Activated B cell treated with CpG ODN at 0.5 μM for 24 hours (primary cell): ENCODE measurements around the gene SLAMF7. TPM values are rescaled to one million over a fixed set of nuclear protein-coding genes. Genes with fewer than 3 reads are reported as not detected.

Experiments
- ATAC-seq: fragments of 200-7000 bp; cut with Tn5 transposase; one replicate; pipeline ENCODE4 v1.10.0; 2021; ENCODE audit warnings: low read depth, mild to moderate bottlenecking, moderate library complexity
- CTCF ChIA-PET: fragments of 350-600 bp; sonication (Branson Sonifier 250); formaldehyde crosslinking; loops from one replicate; lab custom pipeline; 2021; ENCODE audit warnings: antibody characterized with exemption; lab: Charles Lee
- POLR2A ChIA-PET: fragments of 350-600 bp; sonication (Branson Sonifier 250); formaldehyde crosslinking; loops from one replicate; lab custom pipeline; 2021; ENCODE audit warnings: antibody characterized with exemption; lab: Charles Lee
- DNase-seq: peaks from one replicate; pipeline ENCODE4 v3.0.0; 2022
- H3K27ac Mint-ChIP-seq: one replicate; pipeline ENCODE4 v1.8.0; 2020; ENCODE audit warnings: mixed read lengths
- H3K27me3 Mint-ChIP-seq: one replicate; pipeline ENCODE4 v1.8.0; 2021; ENCODE audit warnings: mixed read lengths
- H3K36me3 Mint-ChIP-seq: one replicate; pipeline ENCODE4 v1.8.0; 2021; ENCODE audit warnings: low read depth, mixed read lengths
- H3K4me1 Mint-ChIP-seq: one replicate; pipeline ENCODE4 v1.8.0; 2021; ENCODE audit warnings: mixed read lengths
- H3K4me3 Mint-ChIP-seq: one replicate; pipeline ENCODE4 v1.8.0; 2020; ENCODE audit warnings: mild to moderate bottlenecking, mixed read lengths
- H3K9me3 Mint-ChIP-seq: one replicate; pipeline ENCODE4 v1.8.0; 2020; ENCODE audit warnings: mixed read lengths
- CTCF ChIP-seq: fragments of 200-600 bp; IDR thresholded peaks from one replicate; pipeline ENCODE4 v1.8.0; 2022; ENCODE audit warnings: antibody characterized with exemption, mild to moderate bottlenecking
- intact Hi-C: fragments of 100-400 bp; cut with micrococcal nuclease; formaldehyde crosslinking; loops from one replicate; pipeline ENCODE4 v1.15.1; 2024
- total RNA-seq: library from RNA; stranded (reverse); gene quantifications from 2 replicates; pipeline ENCODE4 v1.2.3, GENCODE V29; 2022

SLAMF7 gene
- total RNA-seq, 1 donor from 2014 or later: 119 TPM

- peaks cover 7% of the 10 kb centered on the region for H3K4me1 Mint-ChIP-seq
- no peaks in the 10 kb centered on the region for H3K9me3 Mint-ChIP-seq
- H3K4me3 Mint-ChIP-seq: no peak overlapping the region
- ATAC-seq: no peak
- ChIA-PET CTCF (no interaction called here), POLR2A (interaction anchor here (1.1 kb wide), 1 partner anchor 28 kb away, joined by 3 read pairs; no protein-coding TSS in a partner anchor)
- no peak for TF ChIP-seq CTCF
- no peaks in the 10 kb centered on the region for H3K27me3 Mint-ChIP-seq
- intact Hi-C loops: no loop called here
- H3K27ac Mint-ChIP-seq: no peak overlapping the region
- DNase-seq: no peak
- H3K36me3 Mint-ChIP-seq: peaks cover 2% of the 10 kb centered on the region
Observed at GRCh38 chr1:160761886-160762285, 22.8 kb downstream of the SLAMF7 start.

- ChIA-PET POLR2A (no interaction called here), CTCF (interaction anchor here (1.3 to 6.6 kb wide), 2 partner anchors 13 to 38 kb away, joined by 5 to 89 read pairs; no protein-coding TSS in a partner anchor)
- no peak overlapping the region for H3K27ac Mint-ChIP-seq
- peaks cover 2% of the 10 kb centered on the region for H3K36me3 Mint-ChIP-seq
- intact Hi-C loops: no loop called here
- H3K4me3 Mint-ChIP-seq: no peak overlapping the region
- no peaks in the 10 kb centered on the region for H3K9me3 Mint-ChIP-seq
- peaks cover 27% of the 10 kb centered on the region for H3K4me1 Mint-ChIP-seq
- ATAC-seq (no peak), DNase-seq (no peak)
- TF ChIP-seq CTCF: no peak
- no peaks in the 10 kb centered on the region for H3K27me3 Mint-ChIP-seq
Observed at GRCh38 chr1:160763993-160764392, 24.9 kb downstream of the SLAMF7 start.

- Mint-ChIP-seq H3K27ac (peak overlapping the region; percentile 87), H3K4me3 (peak overlapping the region; percentile 78), H3K36me3 (no peaks in the 10 kb centered on the region), H3K9me3 (peaks cover 4% of the 10 kb centered on the region), H3K27me3 (no peaks in the 10 kb centered on the region), H3K4me1 (peaks cover 36% of the 10 kb centered on the region)
- intact Hi-C loops: loop anchor here (1.0 to 5.0 kb wide), 8 partner anchors 22 to 187 kb away; partner anchors contain the start of genes ITLN2 and SLAMF7
- peak; percentile 37 for ATAC-seq
- POLR2A ChIA-PET: interaction anchor here (0.6 to 2.3 kb wide), 23 partner anchors 8 to 398 kb away, joined by 3 to 11 read pairs (median 5); partner anchors contain the start of genes CD48, LY9 and SLAMF7
- DNase-seq: no peak
- CTCF ChIA-PET: interaction anchor here (0.9 to 6.6 kb wide), 24 partner anchors 9 to 339 kb away, joined by 3 to 89 read pairs (median 6); partner anchors contain the start of genes ITLN2 and SLAMF7
- no peak for TF ChIP-seq CTCF
Observed at GRCh38 chr1:160767395-160768294, 28.6 kb downstream of the SLAMF7 start.

GRCh38 chr1:160768295-160768657, 29.2 kb downstream of the SLAMF7 start:
- Mint-ChIP-seq H3K4me1 (peaks cover 40% of the 10 kb centered on the region), H3K27me3 (no peaks in the 10 kb centered on the region), H3K36me3 (peaks cover 3% of the 10 kb centered on the region), H3K27ac (peak overlapping the region; percentile 87), H3K9me3 (peaks cover 4% of the 10 kb centered on the region), H3K4me3 (peak overlapping the region; percentile 78)
- ChIA-PET CTCF (interaction anchor here (0.6 to 6.6 kb wide), 26 partner anchors 9 to 339 kb away, joined by 3 to 89 read pairs (median 6); partner anchors contain the start of genes ITLN2 and SLAMF7), POLR2A (interaction anchor here (0.6 to 2.3 kb wide), 23 partner anchors 9 to 397 kb away, joined by 3 to 11 read pairs (median 5); partner anchors contain the start of genes CD48, LY9 and SLAMF7)
- intact Hi-C loops: loop anchor here (1.0 to 5.0 kb wide), 8 partner anchors 21 to 186 kb away; partner anchors contain the start of genes ITLN2 and SLAMF7
- TF ChIP-seq CTCF: peak; percentile 30
- DNase-seq: peak; percentile 49
- peak; percentile 90 for ATAC-seq

DNA sequence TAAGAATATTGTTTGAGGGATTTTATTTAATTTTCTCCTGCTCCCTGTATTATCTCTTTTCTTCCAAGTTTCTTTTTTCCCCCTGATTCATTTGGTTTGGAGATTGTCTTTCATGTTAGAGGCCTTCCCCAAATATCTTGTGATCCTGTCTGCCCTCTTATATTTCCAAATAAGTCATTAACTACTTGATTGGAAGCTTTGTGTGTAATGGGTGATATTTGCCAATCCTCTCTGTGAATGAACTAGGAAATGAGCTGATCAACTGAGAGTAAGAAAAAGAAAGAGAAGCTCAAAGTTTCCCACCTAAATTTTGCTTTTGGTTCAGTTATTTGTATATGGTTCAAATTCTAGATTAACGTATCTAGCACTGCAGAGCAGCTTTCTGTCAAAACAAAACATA, 33.3 kb downstream of the SLAMF7 start:
- ChIA-PET CTCF (interaction anchor here (0.8 kb wide), 1 partner anchor 180 kb away, joined by 3 read pairs; no protein-coding TSS in a partner anchor), POLR2A (interaction anchor here (0.8 to 1.3 kb wide), 4 partner anchors 16 to 38 kb away, joined by 3 to 4 read pairs (median 3); no protein-coding TSS in a partner anchor)
- Mint-ChIP-seq H3K27ac (peak overlapping the region; percentile 65), H3K27me3 (no peaks in the 10 kb centered on the region), H3K9me3 (peaks cover 4% of the 10 kb centered on the region), H3K4me3 (no peak overlapping the region), H3K36me3 (peaks cover 6% of the 10 kb centered on the region), H3K4me1 (peaks cover 68% of the 10 kb centered on the region)
- ATAC-seq: no peak
- no peak for TF ChIP-seq CTCF
- DNase-seq: no peak
- intact Hi-C loops: no loop called here
